ENCODE data around the gene PTPA.

The PTPA gene

DNA sequence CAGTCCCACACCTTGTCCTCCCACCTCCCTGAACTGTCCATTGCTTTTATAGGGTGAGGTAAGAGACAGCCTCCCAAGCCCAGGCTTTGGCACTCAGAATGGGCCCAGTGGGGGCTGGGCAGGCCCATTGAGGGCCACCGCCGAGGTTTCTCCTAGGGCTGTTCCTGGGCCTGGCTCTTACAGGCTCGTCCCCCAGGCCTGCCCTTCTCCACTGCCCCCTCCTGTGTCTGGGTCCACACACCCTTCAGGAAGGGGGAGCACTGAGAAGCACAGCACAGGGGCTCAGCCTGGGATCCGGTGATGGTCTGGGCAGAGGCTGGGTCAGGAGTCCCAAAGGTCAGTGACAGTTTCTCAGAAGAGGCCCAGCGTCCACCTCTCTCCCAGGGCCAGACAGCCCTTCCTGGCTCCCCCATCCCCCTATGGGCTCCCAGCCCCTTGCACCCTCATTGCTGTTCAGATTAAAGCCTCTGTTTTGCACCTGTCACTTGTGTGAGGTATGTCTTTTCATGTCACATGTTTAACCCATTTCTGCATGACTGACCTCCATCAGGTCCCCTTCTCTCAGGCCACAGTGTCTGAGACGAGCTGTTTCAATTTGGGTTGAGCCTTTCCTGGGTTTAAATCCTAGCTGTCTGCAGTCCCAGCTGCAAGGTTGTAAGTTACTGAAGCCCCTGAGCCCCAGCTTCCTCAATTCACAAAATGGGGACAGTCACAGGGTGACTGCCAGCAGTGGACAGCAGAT is 37.4 kb downstream of the PTPA start:
- Histone ChIP-seq H3K9ac (0 out of 2 replicates have a peak overlapping the region, but pooled peaks have one; percentile 34), H3K4me3 (no peak overlapping the region), H3K36me3 (peaks cover 75% of the 10 kb centered on the region), H3K27ac (peak overlapping the region; percentile 58; the same call in 1 of the 2 replicates), H3K4me2 (peak overlapping the region; percentile 14), H3K4me1 (peaks cover 52% of the 10 kb centered on the region), H3K27me3 (no peaks in the 10 kb centered on the region), H3K9me3 (no peaks in the 10 kb centered on the region), H4K20me1 (no peaks in the 10 kb centered on the region)
- TF ChIP-seq Cebpa-rat (IDR thresholded peaks at IDR 0.05): no peak

DNA sequence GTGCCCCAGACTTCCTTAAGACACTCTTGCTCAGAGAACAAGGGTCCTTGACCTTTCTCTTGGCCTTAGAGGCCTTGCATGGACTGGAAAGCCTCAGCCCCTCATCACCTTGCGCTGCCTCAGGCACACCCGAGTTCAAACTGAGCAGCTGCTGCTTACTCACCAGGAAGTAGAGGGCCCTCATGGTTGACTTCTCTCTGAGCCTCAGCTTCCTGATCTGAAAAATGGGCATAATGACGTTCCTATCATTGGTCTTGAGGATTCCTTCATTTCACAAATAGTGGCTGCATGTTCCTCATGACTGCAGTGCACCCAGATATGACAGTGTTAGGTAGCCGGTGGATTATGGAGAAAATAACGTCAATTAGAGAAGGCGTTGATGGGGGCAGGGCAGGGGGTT is 38.2 kb downstream of the PTPA start:
- H3K4me2 ChIP-seq: peak overlapping the region; percentile 14; the same call in 1 of the 2 replicates
- TF ChIP-seq Cebpa-rat (IDR thresholded peaks at IDR 0.05): no peak
- H3K9me3 ChIP-seq: no peaks in the 10 kb centered on the region
- H3K27me3 ChIP-seq: no peaks in the 10 kb centered on the region
- peaks cover 44% of the 10 kb centered on the region for H3K4me1 ChIP-seq
- 0 out of 2 replicates have a peak overlapping the region, but pooled peaks have one; percentile 30 for H3K27ac ChIP-seq
- H3K36me3 ChIP-seq: peaks cover 70% of the 10 kb centered on the region
- H3K4me3 ChIP-seq: no peak overlapping the region
- no peaks in the 10 kb centered on the region for H4K20me1 ChIP-seq
- no peak overlapping the region for H3K9ac ChIP-seq

DNA sequence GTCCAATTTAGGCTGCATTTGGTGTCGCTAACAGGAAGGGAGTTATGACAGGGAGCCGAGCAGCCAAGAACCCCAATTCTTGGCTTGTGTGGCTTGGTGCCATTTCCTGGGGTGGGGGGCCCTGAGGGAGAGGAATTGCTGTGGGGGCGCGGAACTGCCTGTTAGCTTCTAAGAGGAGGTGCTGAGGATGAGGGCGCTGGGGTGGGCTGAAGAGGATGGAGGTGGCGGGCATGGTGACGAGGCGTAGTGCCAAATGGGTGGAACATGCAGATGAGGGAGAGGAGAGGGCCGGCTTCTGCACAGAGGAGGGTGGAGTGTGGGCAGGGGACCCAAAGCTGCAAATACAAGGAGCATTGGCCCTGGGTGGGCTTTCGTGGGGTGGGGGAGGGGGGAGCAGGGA is 38.9 kb downstream of the PTPA start:
- H3K36me3 ChIP-seq: peaks cover 71% of the 10 kb centered on the region
- H3K9ac ChIP-seq: no peak overlapping the region
- H3K27me3 ChIP-seq: no peaks in the 10 kb centered on the region
- peaks cover 37% of the 10 kb centered on the region for H3K4me1 ChIP-seq
- no peak overlapping the region for H3K4me3 ChIP-seq
- TF ChIP-seq Cebpa-rat (IDR thresholded peaks at IDR 0.05): no peak
- no peaks in the 10 kb centered on the region for H4K20me1 ChIP-seq
- H3K4me2 ChIP-seq: no peak overlapping the region
- H3K9me3 ChIP-seq: no peaks in the 10 kb centered on the region
- H3K27ac ChIP-seq: no peak overlapping the region

DNA sequence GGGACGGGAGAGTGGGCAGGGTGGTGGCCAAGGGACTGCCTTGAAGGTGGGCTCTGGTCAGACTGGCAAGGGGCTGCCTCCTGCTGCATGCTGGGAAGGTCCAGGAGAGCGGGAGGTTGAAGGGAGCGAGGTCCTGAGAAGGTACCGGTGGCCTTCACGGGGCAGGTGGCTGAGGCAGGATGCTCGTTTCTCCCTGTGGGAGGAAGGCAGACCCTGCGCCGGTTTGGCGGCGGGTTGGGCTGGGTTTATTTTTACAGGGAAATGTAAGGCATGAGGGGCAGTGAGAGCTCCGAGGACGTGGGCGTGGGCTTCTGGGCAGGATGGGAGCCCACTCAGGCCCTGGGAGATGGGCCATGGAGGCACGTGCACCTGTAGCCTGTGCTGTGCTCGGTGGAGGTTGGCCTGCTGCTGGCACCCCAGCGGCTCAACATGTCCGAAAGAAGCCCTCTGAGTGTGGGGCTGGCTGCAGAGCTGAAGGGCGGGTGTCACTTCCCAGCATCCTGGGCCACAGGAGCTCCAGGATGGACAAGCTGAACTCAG is 39.5 kb downstream of the PTPA start:
- H3K4me3 ChIP-seq: no peak overlapping the region
- H3K9ac ChIP-seq: no peak overlapping the region
- H3K4me2 ChIP-seq: no peak overlapping the region
- no peaks in the 10 kb centered on the region for H3K9me3 ChIP-seq
- H3K27me3 ChIP-seq: no peaks in the 10 kb centered on the region
- peaks cover 72% of the 10 kb centered on the region for H3K36me3 ChIP-seq
- H3K4me1 ChIP-seq: peaks cover 31% of the 10 kb centered on the region
- no peak for TF ChIP-seq Cebpa-rat (IDR thresholded peaks at IDR 0.05)
- no peak overlapping the region for H3K27ac ChIP-seq
- H4K20me1 ChIP-seq: no peaks in the 10 kb centered on the region

DNA sequence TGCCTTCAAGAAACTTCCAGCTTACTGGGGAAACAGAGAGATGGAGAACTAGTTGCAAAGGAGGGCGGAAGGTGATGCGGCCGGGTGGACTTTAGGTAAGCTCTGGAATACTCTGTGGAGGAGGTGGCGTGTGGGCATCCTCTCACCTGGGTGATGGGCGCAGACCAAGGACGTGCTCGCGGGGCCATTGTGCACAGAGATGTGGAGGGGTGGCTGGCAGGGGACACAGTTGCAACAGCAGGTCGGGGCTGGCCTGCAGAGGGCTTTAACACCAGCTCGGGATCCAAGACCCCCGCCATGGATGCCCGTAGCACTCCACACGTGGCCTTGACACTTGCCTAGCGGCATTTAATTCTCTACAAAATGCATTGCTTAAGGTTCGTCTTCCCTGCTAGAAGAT is 40.3 kb downstream of the PTPA start:
- peaks cover 23% of the 10 kb centered on the region for H3K4me1 ChIP-seq
- H4K20me1 ChIP-seq: no peaks in the 10 kb centered on the region
- H3K27ac ChIP-seq: no peak overlapping the region
- no peaks in the 10 kb centered on the region for H3K27me3 ChIP-seq
- no peak overlapping the region for H3K4me3 ChIP-seq
- TF ChIP-seq Cebpa-rat (IDR thresholded peaks at IDR 0.05): no peak
- H3K4me2 ChIP-seq: no peak overlapping the region
- no peak overlapping the region for H3K9ac ChIP-seq
- H3K9me3 ChIP-seq: no peaks in the 10 kb centered on the region
- H3K36me3 ChIP-seq: peaks cover 68% of the 10 kb centered on the region

DNA sequence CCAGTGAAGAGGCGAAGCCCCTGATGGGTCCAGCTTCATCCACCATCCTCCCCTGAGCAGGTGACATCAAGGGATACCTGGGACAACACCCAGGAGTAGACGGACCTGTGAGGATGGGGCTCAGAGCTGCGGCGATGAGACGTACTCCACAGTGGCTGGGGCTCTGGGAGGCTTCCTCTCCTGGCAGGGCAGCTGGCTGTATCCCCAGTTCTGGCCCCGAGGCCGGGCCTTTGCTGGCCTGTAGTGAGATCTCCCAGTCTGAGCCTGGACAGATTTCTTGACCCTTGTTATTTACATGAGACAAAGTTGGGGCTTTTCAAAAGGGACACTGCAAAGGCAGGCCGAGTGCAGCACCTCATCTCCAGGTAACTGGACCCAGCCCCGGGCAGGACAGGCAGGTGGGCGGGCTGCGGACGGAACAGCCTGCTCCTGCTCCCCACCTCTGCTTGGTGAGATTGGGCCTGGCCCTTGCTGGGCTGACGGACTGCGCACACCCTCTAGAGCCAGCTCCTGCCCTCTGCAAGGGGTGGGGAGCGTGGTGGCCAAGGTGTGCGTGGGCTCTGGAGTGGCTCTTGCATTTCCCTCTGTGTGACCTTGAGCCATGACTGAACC is 43.8 kb downstream of the PTPA start:
- Histone ChIP-seq H3K4me1 (no peaks in the 10 kb centered on the region), H3K4me3 (no peak overlapping the region), H3K27me3 (no peaks in the 10 kb centered on the region), H4K20me1 (no peaks in the 10 kb centered on the region), H3K27ac (no peak overlapping the region), H3K4me2 (no peak overlapping the region), H3K36me3 (peaks cover 41% of the 10 kb centered on the region; the same call in 1 of the 2 replicates), H3K9me3 (no peaks in the 10 kb centered on the region), H3K9ac (no peak overlapping the region)
- TF ChIP-seq Cebpa-rat (IDR thresholded peaks at IDR 0.05): no peak

DNA sequence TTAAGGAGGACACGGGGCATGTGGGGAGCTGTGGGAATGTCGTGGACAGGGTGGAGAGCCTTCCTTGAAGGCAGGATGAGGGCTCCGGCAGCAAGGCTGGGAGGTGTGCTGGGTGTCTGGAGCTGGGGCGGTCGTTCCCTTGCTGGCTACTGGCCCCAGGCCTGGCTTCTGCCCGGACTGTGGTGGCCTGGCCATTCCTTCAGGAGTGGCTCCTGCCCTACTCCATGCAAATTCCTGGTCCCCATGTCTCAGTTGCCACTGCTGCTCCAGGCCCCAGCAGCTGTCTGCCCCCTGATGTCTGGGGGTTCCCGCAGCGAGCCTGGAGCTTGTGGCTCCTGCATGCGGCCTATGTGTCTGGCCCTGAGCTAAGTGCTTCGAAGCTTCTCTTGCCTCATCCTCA is 44.9 kb downstream of the PTPA start:
- Histone ChIP-seq H3K4me1 (peaks cover 9% of the 10 kb centered on the region), H3K4me2 (no peak overlapping the region), H3K9ac (no peak overlapping the region), H3K36me3 (peaks cover 33% of the 10 kb centered on the region; the same call in 1 of the 2 replicates), H3K27me3 (no peaks in the 10 kb centered on the region), H3K27ac (no peak overlapping the region), H3K9me3 (no peaks in the 10 kb centered on the region), H4K20me1 (no peaks in the 10 kb centered on the region), H3K4me3 (no peak overlapping the region)
- no peak for TF ChIP-seq Cebpa-rat (IDR thresholded peaks at IDR 0.05)

DNA sequence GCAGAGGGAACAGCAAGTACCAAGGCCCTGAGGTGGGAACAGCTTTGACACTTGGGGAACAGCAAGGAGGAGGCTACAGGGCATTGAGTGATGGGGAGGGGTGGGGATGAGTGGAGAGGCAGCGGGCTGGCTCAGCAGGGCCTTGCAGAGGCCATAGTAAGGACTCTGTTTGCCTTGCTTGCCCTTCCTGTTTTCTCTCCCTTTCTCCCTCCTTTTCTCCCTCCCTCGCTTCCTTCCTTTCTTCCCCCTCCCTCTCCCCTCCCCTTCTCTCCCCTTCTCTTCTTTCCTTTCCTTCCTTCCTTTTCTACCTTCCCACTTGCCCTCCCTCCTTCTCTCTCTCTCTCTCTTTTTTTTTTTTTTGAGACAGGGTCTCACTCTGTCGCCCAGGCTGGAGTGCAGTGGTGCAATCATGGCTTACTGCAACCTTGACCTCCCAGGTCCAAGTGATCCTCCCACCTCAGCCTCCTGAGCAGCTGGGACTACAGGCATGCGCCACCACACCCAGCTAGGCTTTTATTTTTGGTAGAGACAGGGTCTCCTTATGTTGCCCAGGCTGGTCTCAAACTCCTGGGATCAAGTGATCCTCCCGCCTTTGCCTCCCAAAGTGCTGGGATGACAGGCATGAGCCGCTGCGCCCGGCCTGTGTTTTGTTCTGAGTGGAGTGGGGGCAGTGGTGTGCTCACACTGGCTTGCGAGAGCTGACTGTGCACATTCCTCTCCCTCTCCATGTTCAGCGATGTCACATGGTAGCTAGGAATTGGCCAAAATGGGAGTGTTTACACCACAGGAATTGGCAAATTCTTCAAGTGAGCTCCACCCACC is 49.7 kb downstream of the PTPA start:
- Histone ChIP-seq H4K20me1 (no peaks in the 10 kb centered on the region), H3K4me2 (peak overlapping the region; percentile 44)

DNA sequence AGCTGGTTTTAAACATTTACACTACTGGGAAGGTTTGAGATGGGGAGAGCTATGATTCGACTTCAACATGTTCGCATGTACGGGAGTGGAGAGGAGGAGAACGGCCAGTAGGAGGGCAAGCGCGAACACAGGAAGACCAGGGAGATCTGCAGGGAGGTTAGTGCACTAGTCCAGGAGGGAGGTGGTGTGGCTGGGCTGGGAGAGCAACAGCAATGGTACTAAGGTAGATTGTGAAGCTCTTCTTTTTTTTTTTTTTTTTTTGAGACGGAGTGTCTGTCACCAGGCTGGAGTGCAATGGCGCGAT is 50.3 kb downstream of the PTPA start:
- TF ChIP-seq Cebpa-rat (IDR thresholded peaks at IDR 0.05): no peak
- Histone ChIP-seq H3K36me3 (no peaks in the 10 kb centered on the region), H3K4me2 (0 out of 2 replicates have a peak overlapping the region, but pooled peaks have one; percentile 44), H3K27ac (no peak overlapping the region), H3K9ac (no peak overlapping the region), H3K4me1 (peaks cover 33% of the 10 kb centered on the region), H4K20me1 (no peaks in the 10 kb centered on the region), H3K9me3 (no peaks in the 10 kb centered on the region), H3K27me3 (no peaks in the 10 kb centered on the region), H3K4me3 (no peak overlapping the region)

More for the DNA sequence above, 49.7 kb downstream of the PTPA start:
- Histone ChIP-seq H3K9me3 (no peaks in the 10 kb centered on the region), H3K4me1 (peaks cover 27% of the 10 kb centered on the region), H3K27ac (no peak overlapping the region), H3K4me3 (no peak overlapping the region), H3K27me3 (no peaks in the 10 kb centered on the region), H3K9ac (no peak overlapping the region), H3K36me3 (peaks cover 3% of the 10 kb centered on the region; the same call in 1 of the 2 replicates)
- TF ChIP-seq Cebpa-rat (IDR thresholded peaks at IDR 0.05): no peak
